Peyer's patch (tissue), 4 donors: ENCODE results near the gene AGPAT1.

Experiments
- POLR2A ChIP-seq, 2 donors: fragments of 450-650 bp; IDR thresholded peaks; one replicate each; pipeline ENCODE4 v1.5.1; 2017; ENCODE audit warnings: antibody characterized with exemption in 2 of 2, mild to moderate bottlenecking in 2 of 2, moderate library complexity in 2 of 2
- TF ChIP-seq, protein P1 (sequence below), 6 experiments: fragments of 450-650 bp in 4 of 6; fragments of 200-600 bp in 2 of 6; sonication (generic) in 1 of 6; IDR thresholded peaks; one replicate each; pipeline ENCODE4 v1.5.1; 2017 to 2019; ENCODE audit warnings: antibody characterized with exemption in 6 of 6, mild to moderate bottlenecking in 3 of 6, moderate library complexity in 1 of 6

DNA sequence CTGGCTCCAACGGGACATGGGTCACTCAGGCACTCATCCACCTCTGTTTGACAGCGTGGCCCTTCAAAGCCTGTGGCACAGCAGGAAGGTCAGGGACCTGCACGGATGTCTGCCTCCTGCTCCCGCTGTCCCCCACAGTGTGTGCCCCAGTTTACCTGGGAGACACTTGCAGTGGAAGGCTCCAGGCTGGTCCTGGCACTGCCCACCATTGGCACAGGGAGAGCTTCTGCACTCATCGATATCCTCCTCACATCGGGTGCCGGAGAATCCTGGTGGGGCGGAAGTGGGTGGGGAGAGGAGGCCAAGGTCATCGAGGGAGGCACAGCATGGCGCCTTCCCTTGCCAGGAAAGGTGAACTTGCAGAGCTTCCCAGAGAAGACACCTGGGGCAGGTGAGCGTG, 41.1 kb upstream of the AGPAT1 start:
- TF ChIP-seq, protein P1, sequence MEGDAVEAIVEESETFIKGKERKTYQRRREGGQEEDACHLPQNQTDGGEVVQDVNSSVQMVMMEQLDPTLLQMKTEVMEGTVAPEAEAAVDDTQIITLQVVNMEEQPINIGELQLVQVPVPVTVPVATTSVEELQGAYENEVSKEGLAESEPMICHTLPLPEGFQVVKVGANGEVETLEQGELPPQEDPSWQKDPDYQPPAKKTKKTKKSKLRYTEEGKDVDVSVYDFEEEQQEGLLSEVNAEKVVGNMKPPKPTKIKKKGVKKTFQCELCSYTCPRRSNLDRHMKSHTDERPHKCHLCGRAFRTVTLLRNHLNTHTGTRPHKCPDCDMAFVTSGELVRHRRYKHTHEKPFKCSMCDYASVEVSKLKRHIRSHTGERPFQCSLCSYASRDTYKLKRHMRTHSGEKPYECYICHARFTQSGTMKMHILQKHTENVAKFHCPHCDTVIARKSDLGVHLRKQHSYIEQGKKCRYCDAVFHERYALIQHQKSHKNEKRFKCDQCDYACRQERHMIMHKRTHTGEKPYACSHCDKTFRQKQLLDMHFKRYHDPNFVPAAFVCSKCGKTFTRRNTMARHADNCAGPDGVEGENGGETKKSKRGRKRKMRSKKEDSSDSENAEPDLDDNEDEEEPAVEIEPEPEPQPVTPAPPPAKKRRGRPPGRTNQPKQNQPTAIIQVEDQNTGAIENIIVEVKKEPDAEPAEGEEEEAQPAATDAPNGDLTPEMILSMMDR (IDR thresholded peaks at IDR 0.05), result no peak
- no peak for TF ChIP-seq POLR2A (IDR thresholded peaks at IDR 0.05)
